SK-N-MC (cell line): ENCODE data around the gene SNX10.

Experiments used
- EZH2 ChIP-seq: fragments of 200-600 bp; sonication (generic); IDR thresholded peaks from one replicate; pipeline ENCODE4 v1.6.1; 2017; ENCODE audit warnings: antibody characterized with exemption
- FOXP2 ChIP-seq: optimal IDR thresholded peaks from 2 replicates; pipeline ENCODE3; 2011; ENCODE audit warnings: mild to moderate bottlenecking, moderate library complexity; ENCODE audit not compliant: insufficient read depth; ENCODE audit errors: extremely low read length, control extremely low read depth
- POLR2AphosphoS5 ChIP-seq: IDR thresholded peaks from 2 replicates; pipeline ENCODE4 v1.6.1; 2012; ENCODE audit warnings: mild to moderate bottlenecking, low read depth, low read length, borderline replicate concordance

DNA sequence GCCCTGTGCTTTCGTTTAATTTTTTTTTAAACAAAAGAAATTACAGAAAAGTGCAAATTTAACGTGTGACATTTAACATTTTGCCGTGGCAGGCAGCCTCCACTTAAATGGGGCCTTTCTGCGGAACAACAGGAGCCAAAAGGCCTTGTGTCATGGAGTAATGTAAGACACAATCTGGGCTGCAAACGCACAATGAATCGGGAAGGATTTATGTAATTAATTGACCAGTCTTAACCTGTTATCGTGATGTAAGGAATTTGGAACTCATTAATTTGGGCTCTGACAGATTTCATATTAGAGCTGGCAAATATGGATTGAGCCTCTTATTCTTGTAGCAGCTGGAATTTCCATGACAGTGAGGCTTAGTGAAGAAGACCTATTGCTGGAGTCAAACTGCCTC, 86.4 kb downstream of the SNX10 start:
- TF ChIP-seq POLR2AphosphoS5: no peak
- no peak for TF ChIP-seq EZH2
- no peak for TF ChIP-seq FOXP2
